Measurements from ENCODE around the gene HBG2. TPM values are rescaled to one million over a fixed set of nuclear protein-coding genes. Genes with fewer than 3 reads are reported as not detected.
"Not testable (repeated sequence)": the region's sequence is repeated elsewhere in the genome, so short reads cannot be mapped to it uniquely, and the experiment has no call there.

HBG2 gene
- not detected in 2 replicates for total RNA-seq (2014; rRNA removed; shearing (Covaris generic); ENCODE audit: low replicate concordance)

GRCh38 chr11:5254646-5255413, at the start of gene HBG2:
HBG2 (minus strand) TSS chr11:5254781; CDS start chr11:5254728, 53 bp downstream.
- not testable (repeated sequence) for DNase-seq, H3K27me3 ChIP-seq, H3K36me3 ChIP-seq, H3K4me3 ChIP-seq, H3K9me3 ChIP-seq

- H3K27me3 ChIP-seq, result no peaks in the 10 kb centered on the region; the same call in 1 of the 2 replicates
- H3K36me3 ChIP-seq, result no peaks in the 10 kb centered on the region
- no peaks in the 10 kb centered on the region for H3K9me3 ChIP-seq
- H3K4me3 ChIP-seq, result no peak overlapping the region
- DNase-seq, result no peak
Measured at GRCh38 chr11:5304046-5304445, 49.5 kb upstream of the HBG2 start.

GRCh38 chr11:5303626-5304025, 49.0 kb upstream of the HBG2 start:
- no peak overlapping the region for H3K4me3 ChIP-seq
- no peaks in the 10 kb centered on the region for H3K9me3 ChIP-seq
- H3K36me3 ChIP-seq, result no peaks in the 10 kb centered on the region
- DNase-seq, result no peak
- H3K27me3 ChIP-seq, result no peaks in the 10 kb centered on the region; the same call in 1 of the 2 replicates

GRCh38 chr11:5301846-5302245, 47.3 kb upstream of the HBG2 start, which contains the start of gene OR51B4:
OR51B4 (minus strand) TSS chr11:5301946; CDS start chr11:5301946, 0 bp downstream.
- H3K27me3 ChIP-seq, result no peaks in the 10 kb centered on the region
- DNase-seq, result no peak
- no peaks in the 10 kb centered on the region for H3K36me3 ChIP-seq
- H3K4me3 ChIP-seq, result no peak within 1 kb of the TSS
- no peaks in the 10 kb centered on the region for H3K9me3 ChIP-seq

- DNase-seq, result no peak
Measured at GRCh38 chr11:5300251-5300650, 45.7 kb upstream of the HBG2 start.

GRCh38 chr11:5298451-5298850, 43.9 kb upstream of the HBG2 start:
- H3K36me3 ChIP-seq, result no peaks in the 10 kb centered on the region
- no peak for DNase-seq

More at GRCh38 chr11:5300251-5300650, 45.7 kb upstream of the HBG2 start:
- Histone ChIP-seq H3K27me3 (no peaks in the 10 kb centered on the region), H3K36me3 (no peaks in the 10 kb centered on the region), H3K9me3 (no peaks in the 10 kb centered on the region), H3K4me3 (no peak overlapping the region)

GRCh38 chr11:5297721-5298323, 43.2 kb upstream of the HBG2 start:
- no peaks in the 10 kb centered on the region for H3K36me3 ChIP-seq
- no peaks in the 10 kb centered on the region for H3K9me3 ChIP-seq
- no peak for DNase-seq
- no peak overlapping the region for H3K4me3 ChIP-seq
- no peaks in the 10 kb centered on the region for H3K27me3 ChIP-seq

More at GRCh38 chr11:5298451-5298850, 43.9 kb upstream of the HBG2 start:
- Histone ChIP-seq H3K4me3 (no peak overlapping the region), H3K27me3 (no peaks in the 10 kb centered on the region), H3K9me3 (no peaks in the 10 kb centered on the region)

- not testable (repeated sequence) for H3K4me3 ChIP-seq, H3K27me3 ChIP-seq, DNase-seq
Measured at GRCh38 chr11:5294342-5294995, 39.9 kb upstream of the HBG2 start.

GRCh38 chr11:5293028-5293427, 38.4 kb upstream of the HBG2 start:
- Histone ChIP-seq H3K9me3 (no peaks in the 10 kb centered on the region), H3K36me3 (no peaks in the 10 kb centered on the region), H3K4me3 (no peak overlapping the region), H3K27me3 (no peaks in the 10 kb centered on the region)
- no peak for DNase-seq

More at GRCh38 chr11:5294342-5294995, 39.9 kb upstream of the HBG2 start:
- H3K9me3 ChIP-seq, H3K36me3 ChIP-seq: not testable (repeated sequence)

- DNase-seq, result no peak
- H3K27me3 ChIP-seq, result no peaks in the 10 kb centered on the region
- H3K9me3 ChIP-seq, result no peaks in the 10 kb centered on the region
- H3K4me3 ChIP-seq, result no peak overlapping the region
- no peaks in the 10 kb centered on the region for H3K36me3 ChIP-seq
Measured at GRCh38 chr11:5291207-5291838, 36.7 kb upstream of the HBG2 start.

GRCh38 chr11:5290106-5290505, 35.5 kb upstream of the HBG2 start:
- Histone ChIP-seq H3K27me3 (no peaks in the 10 kb centered on the region), H3K4me3 (no peak overlapping the region), H3K9me3 (no peaks in the 10 kb centered on the region), H3K36me3 (no peaks in the 10 kb centered on the region)
- no peak for DNase-seq

- DNase-seq, result no peak
- Histone ChIP-seq H3K27me3 (no peaks in the 10 kb centered on the region), H3K9me3 (no peaks in the 10 kb centered on the region), H3K36me3 (no peaks in the 10 kb centered on the region), H3K4me3 (no peak overlapping the region)
Measured at GRCh38 chr11:5289696-5290095, 35.1 kb upstream of the HBG2 start.

- H3K27me3 ChIP-seq, result no peaks in the 10 kb centered on the region
- DNase-seq, result no peak
- no peaks in the 10 kb centered on the region for H3K9me3 ChIP-seq
- no peaks in the 10 kb centered on the region for H3K36me3 ChIP-seq
- H3K4me3 ChIP-seq, result no peak overlapping the region
Measured at GRCh38 chr11:5288906-5289550, 34.4 kb upstream of the HBG2 start.

GRCh38 chr11:5288108-5288905, 33.7 kb upstream of the HBG2 start:
- DNase-seq, result peak; percentile 30
- no peaks in the 10 kb centered on the region for H3K9me3 ChIP-seq

GRCh38 chr11:5286901-5287300, 32.3 kb upstream of the HBG2 start:
- H3K27me3 ChIP-seq, result no peaks in the 10 kb centered on the region
- no peaks in the 10 kb centered on the region for H3K36me3 ChIP-seq
- no peak overlapping the region for H3K4me3 ChIP-seq
- DNase-seq, result no peak
- no peaks in the 10 kb centered on the region for H3K9me3 ChIP-seq

More at GRCh38 chr11:5288108-5288905, 33.7 kb upstream of the HBG2 start:
- H3K4me3 ChIP-seq, result no peak overlapping the region
- no peaks in the 10 kb centered on the region for H3K27me3 ChIP-seq
- no peaks in the 10 kb centered on the region for H3K36me3 ChIP-seq

- no peak for DNase-seq
- H3K36me3 ChIP-seq, result no peaks in the 10 kb centered on the region
- H3K27me3 ChIP-seq, result no peaks in the 10 kb centered on the region
- H3K9me3 ChIP-seq, result no peaks in the 10 kb centered on the region
- H3K4me3 ChIP-seq, result no peak overlapping the region
Measured at GRCh38 chr11:5286351-5286750, 31.8 kb upstream of the HBG2 start.
